Fibroblast of upper back skin (primary cell): ENCODE results near the gene PGGHG.
"Not testable (repeated sequence)": the region's sequence is repeated elsewhere in the genome, so short reads cannot be mapped to it uniquely, and the experiment has no call there.

Experiments
- DNase-seq: peaks from one replicate; pipeline ENCODE4 v3.0.0-alpha.2; 2013

The PGGHG gene

DNA sequence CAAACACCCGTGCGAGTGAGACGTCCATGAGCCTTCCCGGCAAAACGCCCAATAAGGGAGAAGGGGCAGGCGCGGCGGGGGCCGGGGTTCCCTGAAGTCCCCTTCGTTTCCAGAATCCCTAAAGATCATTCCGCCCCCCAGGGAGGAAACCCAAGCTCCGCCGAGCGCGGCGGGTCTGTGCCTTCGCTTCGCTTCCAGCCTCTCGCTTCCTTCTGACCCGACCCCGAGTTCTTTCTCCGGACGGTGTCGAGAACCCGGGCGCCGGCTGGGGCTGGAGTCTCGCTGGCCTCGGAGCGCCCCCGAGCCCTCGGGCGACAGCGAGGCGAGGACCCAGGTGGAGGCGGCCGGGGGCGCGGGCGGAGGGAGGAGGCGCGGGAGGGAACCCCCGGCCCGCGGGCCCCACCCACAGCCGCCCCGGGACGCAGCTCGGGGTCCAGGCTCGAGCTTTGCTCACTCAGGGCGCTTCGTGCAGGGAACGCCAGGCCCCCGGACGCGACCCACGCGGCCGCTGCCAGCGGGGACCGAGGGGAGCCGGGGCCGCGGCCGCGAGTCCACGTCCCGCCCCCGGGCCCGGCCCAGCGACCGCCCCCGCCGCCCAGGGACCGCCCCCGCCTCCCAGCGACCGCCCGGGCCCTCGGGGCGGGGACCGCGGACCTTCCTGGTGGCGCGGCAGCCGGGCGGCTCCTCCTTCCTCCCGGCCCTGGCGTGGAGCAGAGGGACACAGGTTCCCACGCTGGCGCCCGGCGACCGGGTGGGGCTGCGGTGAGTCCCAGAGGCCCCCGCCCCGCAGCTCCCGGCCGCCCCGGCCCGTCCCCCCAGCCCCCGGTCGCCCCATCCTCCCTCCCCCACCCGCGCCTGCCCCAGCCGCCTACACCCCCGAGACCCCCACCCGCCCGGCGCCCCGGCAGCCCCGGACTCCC lies at the start of gene PGGHG:
Gene PGGHG, plus strand, starts transcription at position 649 of the 920 bp plus-strand sequence. CDS start 691 bp downstream, outside the sequence.
- DNase-seq, result peak; percentile 38

DNA sequence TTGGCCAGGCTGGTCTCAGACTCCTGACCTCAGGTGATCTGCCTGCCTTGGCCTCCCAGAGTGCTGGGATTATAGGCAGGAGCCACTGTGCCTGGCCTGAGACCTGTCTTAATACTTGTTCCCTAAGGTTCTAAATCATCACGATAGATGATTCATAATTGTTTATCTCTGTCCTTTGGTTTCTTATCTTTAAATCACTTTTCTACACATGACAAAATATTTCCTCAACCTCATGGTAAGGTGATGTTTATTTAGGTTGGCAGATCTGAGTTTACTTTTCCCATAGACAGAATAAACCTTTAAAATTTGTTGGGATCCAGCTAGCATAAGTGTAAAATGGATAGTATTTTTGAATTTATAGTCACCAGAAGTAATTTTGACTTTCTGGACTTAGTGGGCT lies 48.6 kb upstream of the PGGHG start:
- no peak for DNase-seq

DNA sequence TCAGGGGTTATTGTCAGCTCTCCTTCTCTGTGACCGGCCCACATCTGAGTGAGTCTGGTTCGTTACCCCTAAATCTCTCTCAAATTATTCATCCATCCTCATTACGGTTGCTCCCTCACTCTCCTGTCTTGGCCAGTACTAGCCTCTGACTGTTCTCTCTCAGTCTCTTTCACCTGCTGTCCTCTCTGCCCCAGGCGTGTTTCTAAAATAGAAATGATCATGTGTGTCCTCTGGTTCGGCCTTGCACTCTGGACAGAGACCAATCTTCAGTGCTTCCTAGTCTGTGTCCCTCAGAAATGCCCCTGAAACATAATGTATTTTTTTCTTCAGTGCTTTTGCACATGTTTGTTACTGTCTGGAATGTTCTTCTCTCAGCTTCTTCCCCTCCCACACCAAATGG lies 47.3 kb upstream of the PGGHG start:
- DNase-seq, result no peak

DNA sequence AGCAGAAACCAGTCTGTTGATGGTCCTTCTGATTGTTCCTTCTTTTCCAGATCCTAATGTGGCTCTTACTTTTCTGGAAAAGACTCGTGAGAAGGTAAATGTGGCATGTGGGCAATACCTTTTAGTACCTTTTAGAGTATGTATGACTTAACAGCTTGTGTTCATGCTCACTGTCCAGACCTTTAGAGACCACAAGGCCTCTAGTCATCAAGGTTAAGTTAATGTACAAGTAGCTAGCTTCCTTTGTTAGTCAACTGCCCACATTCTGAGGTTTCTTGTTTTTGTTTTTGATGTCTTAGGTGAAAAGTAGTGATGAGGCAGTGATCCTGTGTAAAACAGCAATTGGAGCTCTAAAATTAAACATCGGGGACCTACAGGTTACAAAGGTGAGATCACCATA lies 44.5 kb upstream of the PGGHG start:
- no peak for DNase-seq

DNA sequence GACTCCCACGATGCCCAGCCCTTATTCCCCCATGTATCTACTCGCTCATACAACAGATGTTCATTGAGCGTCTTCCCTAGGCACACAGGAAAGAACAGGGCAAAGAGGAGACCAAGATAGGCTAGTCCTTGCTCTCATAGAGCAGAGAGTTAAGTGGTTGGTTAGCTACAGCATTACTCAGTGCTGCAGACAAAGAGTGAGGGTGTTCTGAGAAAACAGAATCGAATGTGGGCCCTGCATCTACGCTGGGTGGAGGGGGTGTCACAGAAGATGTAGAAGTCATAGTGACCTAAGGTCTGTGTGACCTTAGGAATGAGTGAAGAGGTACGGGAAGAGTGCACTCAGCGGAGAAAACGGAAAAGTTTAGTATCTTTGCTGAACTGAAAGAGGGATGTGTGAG lies 39.9 kb upstream of the PGGHG start:
- DNase-seq, result no peak

DNA sequence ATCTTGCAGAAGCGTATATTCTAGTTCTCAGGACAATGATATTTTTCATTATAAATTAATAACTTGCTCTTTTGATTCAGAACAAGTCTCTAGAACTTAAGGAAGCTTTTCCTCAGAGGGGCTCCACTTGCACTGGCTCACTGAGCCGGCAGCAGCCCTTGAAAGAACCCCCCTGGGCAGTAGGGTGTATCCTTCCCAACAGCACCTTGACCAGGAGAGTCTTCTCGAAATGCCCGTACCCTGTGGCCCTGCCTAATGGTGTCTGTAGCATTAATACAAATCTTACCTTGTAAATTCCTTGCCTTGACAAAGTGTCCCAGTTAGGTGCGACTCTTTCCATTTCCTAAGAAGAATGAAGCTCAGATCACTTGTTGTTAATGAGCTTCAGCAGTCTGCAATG lies 38.7 kb upstream of the PGGHG start:
- no peak for DNase-seq

DNA sequence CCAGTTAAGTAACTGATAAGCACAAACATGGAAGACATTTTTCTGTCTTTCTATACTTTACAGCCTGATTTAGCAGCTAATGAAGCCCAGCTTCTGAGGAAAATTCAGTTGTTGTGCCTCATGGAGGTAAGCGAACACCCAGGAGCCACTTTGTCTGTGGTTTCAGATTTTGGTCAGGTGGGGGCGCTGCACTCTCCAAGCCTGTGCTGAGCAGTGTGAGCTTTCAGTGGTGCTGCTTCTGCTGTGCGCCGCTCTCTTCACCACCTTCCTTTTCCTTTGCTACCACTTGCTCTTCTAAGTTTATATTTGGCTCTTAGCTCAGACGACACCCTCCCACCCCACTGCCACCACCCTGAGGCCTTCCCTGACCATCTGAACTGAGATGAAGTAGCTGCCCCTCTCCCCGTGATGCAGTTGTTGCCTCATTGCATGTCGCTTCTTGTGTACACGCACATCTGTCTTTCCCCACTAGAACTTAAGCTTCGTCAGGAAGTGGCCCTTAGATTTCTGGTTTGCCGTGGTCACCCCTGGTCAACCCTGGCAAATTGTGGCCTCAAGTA lies 38.1 kb upstream of the PGGHG start:
- DNase-seq, result peak; percentile 45

DNA sequence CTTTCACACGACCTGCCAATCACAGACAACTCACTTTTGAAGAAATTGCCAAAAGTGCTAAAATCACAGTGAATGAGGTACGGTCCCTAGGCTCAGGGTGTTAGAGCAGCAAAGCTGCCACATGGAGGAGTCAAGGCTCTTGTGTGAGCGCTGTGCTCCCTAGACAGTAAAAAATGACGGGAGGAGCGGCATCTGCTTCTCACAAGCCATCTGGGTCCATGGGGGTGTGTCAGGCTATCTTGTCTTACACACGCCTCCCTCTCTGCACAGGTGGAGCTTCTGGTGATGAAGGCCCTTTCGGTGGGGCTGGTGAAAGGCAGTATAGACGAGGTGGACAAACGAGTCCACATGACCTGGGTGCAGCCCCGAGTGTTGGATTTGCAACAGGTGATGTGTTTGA lies 37.4 kb upstream of the PGGHG start:
- DNase-seq, result no peak

DNA sequence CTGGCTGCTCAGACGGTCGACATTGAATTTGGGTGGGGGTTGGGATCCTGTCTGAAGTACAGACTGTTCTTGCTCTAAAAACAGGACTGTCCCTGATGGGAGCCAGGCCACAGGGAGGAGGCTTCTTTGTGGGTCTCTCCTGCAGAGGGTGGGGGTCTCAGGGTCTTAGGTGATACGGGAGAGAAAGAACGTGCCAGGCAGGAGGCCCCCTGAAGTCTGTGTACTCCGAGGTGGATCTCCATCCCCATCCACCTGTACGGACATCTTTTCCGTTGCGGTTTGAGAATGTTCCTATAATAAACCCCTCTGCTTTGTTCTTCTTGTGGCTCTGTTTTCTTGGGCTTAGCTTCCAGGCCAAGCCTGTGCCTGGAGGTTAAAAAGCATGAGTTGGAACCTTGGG lies 36.3 kb upstream of the PGGHG start:
- no peak for DNase-seq

DNA sequence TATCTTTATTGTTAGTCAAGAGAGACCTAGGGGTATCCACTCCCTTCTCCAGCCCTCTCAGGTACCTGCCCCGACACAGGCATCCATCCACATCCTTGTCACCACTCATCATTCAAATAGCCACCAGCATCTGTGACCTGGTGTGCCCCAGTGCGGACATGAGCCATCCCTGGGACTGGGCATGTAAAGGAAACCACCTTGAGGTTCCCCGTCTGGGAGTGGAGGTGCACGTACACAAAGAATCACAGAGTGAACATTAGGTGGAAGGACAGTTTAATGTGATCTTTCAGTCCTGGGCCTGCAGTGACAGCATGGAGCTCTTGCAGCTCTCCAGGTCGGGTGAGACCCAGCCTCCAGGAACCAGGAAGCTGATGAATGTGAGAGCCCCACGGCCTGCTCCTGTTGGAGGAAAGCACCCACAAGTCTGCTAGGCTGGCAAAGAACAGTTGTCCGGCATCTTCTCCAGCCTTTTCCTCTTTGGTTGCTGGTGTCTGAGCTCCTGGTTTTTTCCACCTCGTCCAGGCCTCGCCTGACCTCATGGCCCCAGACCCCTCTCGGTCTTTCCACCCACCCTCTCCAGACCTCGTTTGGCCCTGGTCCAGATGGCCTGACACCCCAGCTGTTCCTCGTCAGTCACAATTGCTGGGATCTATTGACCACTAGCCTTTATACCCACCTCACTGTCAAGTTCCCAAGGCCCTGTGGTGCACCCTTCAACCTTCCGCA lies 35.6 kb upstream of the PGGHG start:
- no peak for DNase-seq

DNA sequence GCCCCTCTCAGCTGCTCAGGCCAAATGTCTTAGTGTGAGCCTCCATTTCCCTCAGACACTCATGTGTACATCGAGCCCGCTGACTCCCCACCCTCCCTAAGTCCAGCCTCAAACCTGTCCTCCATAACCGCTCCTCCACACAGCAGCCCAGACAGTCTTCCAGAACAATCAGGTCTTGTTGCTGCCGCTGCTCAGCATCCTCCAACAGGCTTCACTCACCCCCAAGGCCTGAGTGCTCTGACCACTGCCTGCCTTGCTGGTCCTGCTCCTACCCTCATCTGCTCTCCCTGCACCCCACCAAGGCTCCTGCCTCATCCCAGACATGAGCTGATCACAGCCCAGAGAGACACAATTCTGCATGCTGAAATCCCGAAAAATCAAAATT lies 35.0 kb upstream of the PGGHG start:
- DNase-seq, result no peak

DNA sequence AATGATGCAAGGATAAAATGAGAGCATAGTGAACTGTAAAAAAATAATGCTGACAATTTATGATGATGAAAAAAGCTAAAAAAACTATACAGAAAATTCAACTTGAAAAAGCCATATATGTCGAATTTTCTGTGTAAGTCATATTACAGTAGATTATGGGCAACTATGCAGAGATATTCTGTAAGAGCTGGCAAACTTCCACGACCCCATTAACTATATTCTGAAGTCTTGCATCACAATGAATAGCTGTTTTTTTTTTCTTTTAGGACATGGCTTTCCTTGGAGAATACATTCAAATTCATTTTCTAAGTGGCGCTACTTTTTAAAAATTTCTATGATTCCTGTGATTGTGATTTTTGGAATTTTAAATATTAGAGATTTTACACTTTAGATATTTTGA lies 33.8 kb upstream of the PGGHG start:
- peak; percentile 57 for DNase-seq

DNA sequence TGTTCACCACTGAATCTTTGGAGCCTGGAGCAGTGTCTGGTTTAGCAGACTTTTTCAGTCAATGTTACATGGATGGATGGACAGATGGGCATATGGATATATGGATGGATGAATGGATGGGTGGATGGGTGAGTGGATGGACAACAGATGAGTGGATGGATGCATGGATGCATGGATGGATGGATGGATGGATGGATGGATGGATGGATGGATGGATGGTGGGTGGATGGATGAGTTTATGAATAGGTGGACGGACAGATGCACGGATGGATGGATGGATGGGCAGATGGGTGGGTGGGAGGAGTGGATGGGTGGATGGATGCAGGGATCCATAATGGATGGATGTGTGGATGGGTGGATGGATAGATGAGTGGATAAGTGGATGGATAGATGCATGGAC lies 33.1 kb upstream of the PGGHG start:
- DNase-seq, result no peak

DNA sequence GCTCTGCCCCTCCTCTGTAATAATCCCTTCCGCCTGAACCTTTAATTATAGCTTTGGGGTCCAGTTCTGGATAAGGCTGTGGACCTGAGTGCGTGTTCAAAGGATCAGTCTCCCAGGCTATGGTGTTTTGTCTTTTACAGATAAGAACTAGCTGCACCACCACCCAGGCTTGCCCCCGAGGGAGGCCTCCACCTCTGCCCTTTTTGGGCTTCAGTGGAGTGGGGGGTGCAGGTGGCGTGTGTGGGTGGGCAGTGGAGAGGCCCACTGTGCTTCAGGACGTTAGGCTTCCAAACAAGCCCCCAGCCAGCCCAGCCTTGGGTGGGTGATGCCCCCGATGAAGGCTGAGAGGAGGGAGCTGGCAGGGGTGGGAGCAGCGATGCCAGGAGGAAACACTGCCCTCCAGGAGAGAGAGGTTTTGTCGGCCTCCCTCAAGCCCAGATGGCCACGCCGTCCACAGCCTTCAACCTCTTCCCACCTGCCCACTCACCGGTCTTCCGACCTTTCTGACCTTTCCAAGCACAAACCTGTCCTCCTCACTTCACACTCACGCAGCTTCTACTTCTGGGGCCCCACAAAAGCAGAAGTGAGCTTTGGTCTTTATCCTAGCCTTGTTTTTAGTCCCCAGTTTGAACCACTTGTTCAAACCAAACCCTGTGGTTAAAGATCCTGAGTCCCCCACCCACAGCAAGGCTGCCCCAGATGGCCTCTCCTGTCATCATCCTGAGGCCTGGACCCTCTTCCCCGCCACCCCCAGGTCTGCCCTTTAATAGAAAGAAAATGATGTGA lies 31.8 kb upstream of the PGGHG start:
- no peak for DNase-seq

DNA sequence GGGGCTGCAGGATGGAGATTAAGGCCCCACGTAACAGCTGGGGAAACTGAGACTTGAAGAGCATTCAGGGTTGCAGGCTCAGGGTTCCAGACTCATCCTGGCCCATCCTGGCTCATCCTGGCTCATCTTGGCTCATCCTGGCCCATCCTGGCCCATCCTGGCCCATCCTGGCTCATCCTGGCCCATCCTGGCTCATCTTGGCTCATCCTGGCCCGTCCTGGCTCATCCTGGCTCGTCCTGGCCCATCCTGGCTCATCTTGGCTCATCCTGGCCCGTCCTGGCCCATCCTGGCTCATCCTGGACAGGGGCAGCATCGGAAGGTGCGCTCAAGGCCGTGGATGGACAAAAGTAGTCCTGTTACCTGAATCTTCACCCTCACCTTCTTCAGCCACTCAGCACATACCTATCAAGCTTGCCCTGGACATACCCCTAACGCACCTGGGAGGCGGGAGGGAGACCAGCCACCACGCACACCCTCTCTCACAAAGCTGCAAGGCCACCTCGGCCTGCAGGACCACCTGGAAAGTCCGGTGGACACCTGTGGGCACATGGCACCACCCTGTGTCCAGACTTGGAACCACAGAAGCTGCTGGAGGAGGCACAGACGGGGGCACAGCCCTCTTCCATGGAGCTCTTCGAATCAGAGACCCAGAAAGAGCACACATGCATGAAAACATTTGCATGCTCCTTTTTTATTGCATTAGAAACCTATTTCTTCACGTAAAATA lies 31.0 kb upstream of the PGGHG start:
- no peak for DNase-seq

DNA sequence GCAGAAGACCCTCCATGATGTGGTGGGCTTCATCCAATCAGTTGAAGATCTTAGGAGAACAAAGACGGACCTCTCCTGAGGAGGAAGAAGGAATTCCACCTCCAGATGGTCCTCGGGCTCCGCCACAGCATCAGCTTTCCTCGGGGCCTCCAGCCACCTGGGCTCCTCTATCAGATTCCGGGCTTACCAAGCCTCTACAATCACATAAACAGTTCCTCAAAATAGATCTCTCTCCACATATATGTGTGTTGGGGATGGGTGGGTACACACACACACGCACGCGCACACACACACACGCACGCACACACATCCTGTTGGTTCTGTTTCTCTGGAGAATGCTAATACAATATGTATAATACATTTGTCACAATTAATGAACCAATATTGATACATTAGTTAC lies 29.5 kb upstream of the PGGHG start:
- no peak for DNase-seq

DNA sequence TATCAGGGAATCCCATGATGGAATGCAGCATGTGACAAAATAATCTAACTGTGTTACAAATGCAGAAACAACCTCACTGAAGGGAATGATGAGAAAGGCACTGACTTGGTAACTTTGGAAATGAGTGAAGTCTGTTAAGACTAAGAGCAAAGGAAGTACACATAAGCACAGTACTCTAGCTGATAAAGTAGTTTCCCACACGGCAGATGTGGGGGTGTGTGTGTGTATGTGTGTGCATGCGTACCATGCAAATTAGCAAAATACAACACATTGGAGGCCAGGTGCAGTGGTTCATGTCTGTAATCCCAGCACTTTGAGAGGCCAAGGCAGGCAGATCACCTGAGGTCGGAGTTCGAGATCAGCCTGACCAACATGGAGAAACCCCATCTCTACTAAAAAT lies 27.3 kb upstream of the PGGHG start:
- no peak for DNase-seq

DNA sequence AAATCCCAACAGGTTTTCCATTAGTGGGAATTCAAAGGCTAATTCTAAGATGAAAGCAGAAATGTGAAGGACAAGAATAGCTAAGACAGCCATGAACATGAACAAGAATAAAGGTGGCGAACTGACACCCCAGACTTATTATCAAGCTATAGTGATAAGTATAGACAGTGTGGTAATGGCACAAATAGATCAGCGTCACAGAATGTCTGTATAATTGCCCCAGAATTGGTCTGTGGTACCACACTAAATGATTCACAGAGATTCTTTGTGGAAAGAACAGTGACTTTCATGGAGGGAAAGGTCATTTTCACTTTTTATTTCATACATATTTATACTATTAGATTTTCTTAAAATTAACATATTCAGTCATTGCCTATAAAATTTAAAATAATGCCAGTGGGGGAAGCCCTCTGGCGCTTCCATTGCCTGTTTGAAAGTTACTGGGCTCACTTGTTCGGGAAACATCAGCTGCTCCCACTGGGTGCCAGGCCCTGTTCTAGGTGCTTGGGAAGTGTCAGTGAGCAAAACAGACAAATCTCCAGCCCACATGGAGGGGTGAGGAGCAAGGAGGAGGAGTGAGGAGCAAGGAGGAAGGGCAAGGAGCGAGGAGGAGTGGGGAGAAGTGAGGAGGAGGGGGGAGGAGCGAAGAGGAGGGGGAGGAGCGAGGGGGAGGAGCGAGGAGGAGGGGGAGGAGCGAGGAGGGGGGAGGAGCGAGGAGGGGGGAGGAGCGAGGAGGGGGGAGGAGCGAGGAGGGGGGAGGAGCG lies 22.1 kb upstream of the PGGHG start:
- DNase-seq, result no peak

DNA sequence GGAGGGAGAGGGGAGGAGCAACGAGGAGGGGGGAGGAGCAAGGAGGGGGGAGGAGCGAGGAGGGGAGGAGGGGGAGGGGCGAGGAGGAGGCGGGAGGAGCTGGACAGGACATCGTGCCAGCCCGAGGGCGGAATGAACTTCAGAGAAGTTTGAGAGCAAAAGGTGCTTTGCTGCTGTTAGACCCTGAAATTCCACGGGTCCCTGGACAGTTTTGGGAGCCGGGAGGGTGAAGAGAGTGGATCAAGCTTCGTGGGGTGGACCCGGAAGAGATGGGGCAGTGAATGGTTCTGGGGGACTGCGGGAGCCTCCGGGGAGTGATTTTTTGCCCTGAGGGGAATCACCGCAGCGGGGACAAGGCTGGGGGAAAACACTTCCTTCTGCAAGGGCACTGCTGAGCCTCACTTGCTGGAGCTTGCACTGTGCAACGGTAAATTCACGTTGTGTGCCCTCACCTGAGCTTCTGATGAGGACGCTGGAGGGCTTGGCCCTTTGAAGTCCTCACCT lies 21.4 kb upstream of the PGGHG start:
- no peak for DNase-seq

DNA sequence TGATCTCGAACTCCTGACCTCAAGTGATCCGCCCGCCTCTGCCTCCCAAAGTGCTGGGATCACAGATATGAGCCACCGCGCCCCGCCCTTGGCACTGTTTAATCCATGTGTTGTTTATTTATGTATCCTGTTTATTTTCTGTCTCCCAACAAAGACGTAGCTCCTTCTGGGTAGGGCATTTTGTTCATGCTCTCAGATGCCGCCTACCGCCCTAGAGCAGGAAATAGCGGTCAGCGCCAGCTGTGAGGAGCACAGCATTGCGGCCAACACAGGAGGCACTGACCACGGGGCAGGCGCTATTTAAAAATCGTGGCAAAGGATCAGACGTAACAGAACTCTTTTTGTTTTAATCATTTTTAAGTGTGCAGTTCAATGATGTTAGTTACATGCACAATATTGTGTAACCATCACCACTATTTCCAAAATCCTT lies 20.2 kb upstream of the PGGHG start:
- not testable (repeated sequence) for DNase-seq

DNA sequence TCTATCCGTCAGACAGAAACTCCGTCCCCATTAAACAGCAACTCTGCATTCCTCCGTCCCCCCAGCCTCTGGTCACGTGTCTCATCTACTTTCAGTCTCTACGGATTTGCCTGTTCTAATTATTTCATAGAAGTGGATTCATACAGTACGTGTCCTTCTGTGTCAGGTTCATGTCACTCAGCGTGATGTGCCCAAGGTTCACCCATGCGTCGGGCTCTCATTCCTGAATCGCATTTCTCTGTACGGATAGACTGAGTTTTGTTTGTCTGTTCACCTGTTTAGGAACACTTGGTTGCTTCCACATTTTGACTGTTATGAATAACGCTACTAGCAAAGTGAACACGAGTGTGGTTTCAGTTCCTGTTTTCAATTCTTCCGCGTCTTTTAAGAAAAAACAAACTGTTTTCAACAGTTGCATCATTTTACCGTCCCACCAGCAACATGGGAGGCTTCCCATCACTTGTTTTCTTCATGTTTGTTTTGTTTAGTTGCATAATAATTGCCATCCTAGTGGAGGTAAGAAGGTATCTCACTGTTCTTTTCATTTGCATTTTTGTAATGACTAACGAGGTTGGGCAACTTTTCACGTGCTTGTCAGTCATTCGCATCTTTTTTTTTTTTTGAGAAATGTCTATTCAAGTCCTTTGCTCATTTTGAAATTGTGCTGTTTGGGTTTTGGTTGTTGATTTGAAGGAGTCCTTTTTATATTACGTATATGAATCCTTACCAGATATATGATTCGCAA lies 19.6 kb upstream of the PGGHG start:
- DNase-seq, result no peak
